H1 (cell line): ENCODE measurements around the gene ARHGAP24. TPM values are rescaled to one million over a fixed set of nuclear protein-coding genes. Genes with fewer than 3 reads are reported as not detected.

Experiments used
- CTCF ChIA-PET: fragments of 300-600 bp; sonication (Branson Sonifier 250); formaldehyde crosslinking; loops from one replicate; lab custom pipeline; 2021; ENCODE audit not compliant: partially characterized antibody; lab: Charles Lee
- POLR2A ChIA-PET: fragments of 300-600 bp; sonication (Branson Sonifier 250); formaldehyde crosslinking; loops from one replicate; lab custom pipeline; 2021; ENCODE audit warnings: inconsistent platforms; ENCODE audit not compliant: partially characterized antibody; lab: Charles Lee
- DNase-seq, 2 experiments: peaks; one replicate each; pipeline versions ENCODE4 v3.0.0 to v3.0.0-alpha.2; 2010 to 2022; ENCODE audit warnings: low spot score in 2 of 2, low read depth in 1 of 2, mixed read lengths in 1 of 2
- FAIRE-seq: peaks from 2 replicates; lab custom pipeline; 2011; peaks lifted over from hg19 to GRCh38; lab: Jason Lieb, UNC
- H2AFZ ChIP-seq: 2 replicates; pipeline ENCODE4 v1.8.1; 2012; ENCODE audit warnings: low read length, inconsistent platforms
- H2AK5ac ChIP-seq: 2 replicates; pipeline ENCODE4 v1.6.1; 2013; ENCODE audit warnings: low read depth, low read length
- H2BK120ac ChIP-seq: replicated peaks from 2 replicates; pipeline ENCODE3; 2013; ENCODE audit warnings: low read depth, low read length, inconsistent platforms
- H2BK12ac ChIP-seq: 2 replicates; pipeline ENCODE4 v1.6.1; 2013; ENCODE audit warnings: low read depth, low read length
- H2BK15ac ChIP-seq: 2 replicates; pipeline ENCODE4 v1.6.1; 2013; ENCODE audit warnings: low read length
- H2BK20ac ChIP-seq: 2 replicates; pipeline ENCODE4 v1.6.1; 2013; ENCODE audit warnings: low read length
- H2BK5ac ChIP-seq: 2 replicates; pipeline ENCODE4 v1.6.1; 2013; ENCODE audit warnings: low read depth, low read length
- H3K14ac ChIP-seq: 2 replicates; pipeline ENCODE4 v1.6.1; 2013; ENCODE audit warnings: inconsistent platforms; ENCODE audit not compliant: insufficient read length
- H3K18ac ChIP-seq: 2 replicates; pipeline ENCODE4 v1.6.1; 2013; ENCODE audit warnings: low read length; ENCODE audit errors: extremely low read depth
- H3K23ac ChIP-seq: 2 replicates; pipeline ENCODE4 v1.6.1; 2013; ENCODE audit warnings: inconsistent platforms; ENCODE audit not compliant: insufficient read length
- H3K23me2 ChIP-seq: 2 replicates; pipeline ENCODE4 v1.6.1; 2013; ENCODE audit warnings: low read depth, low read length
- H3K27ac ChIP-seq: 2 replicates; pipeline ENCODE4 v1.6.1; 2011; ENCODE audit warnings: low read depth, low read length, inconsistent platforms
- H3K27me3 ChIP-seq, 4 experiments: replicated peaks in 1 of 4; 1 replicate in 1 of 4; 2 replicates in 3 of 4; pipeline versions ENCODE4 v1.6.1 to v1.8.1; 2011 to 2013; ENCODE audit warnings: low read length in 3 of 4, mild to moderate bottlenecking in 3 of 4, inconsistent platforms in 2 of 4, mixed read lengths in 2 of 4, moderate library complexity in 1 of 4; ENCODE audit not compliant: control insufficient read depth in 3 of 4, insufficient read depth in 3 of 4; ENCODE audit errors: extremely low read depth in 1 of 4
- H3K36me3 ChIP-seq, 4 experiments: 2 replicates each; pipeline versions ENCODE4 v1.6.1 to v1.8.1; 2011 to 2013; ENCODE audit warnings: mild to moderate bottlenecking in 4 of 4, low read length in 3 of 4, moderate library complexity in 2 of 4, control low read depth in 1 of 4, inconsistent platforms in 1 of 4; ENCODE audit not compliant: insufficient read depth in 4 of 4, control insufficient read depth in 2 of 4
- H3K4ac ChIP-seq: replicated peaks from 2 replicates; pipeline ENCODE3; 2013; ENCODE audit warnings: low read length, low read depth, mixed read lengths, inconsistent platforms; ENCODE audit not compliant: insufficient read length
- H3K4me1 ChIP-seq, 4 experiments: replicated peaks in 1 of 4; 1 replicate in 1 of 4; 2 replicates in 3 of 4; pipeline versions ENCODE4 v1.6.1 to v1.8.1; 2011 to 2013; ENCODE audit warnings: low read length in 3 of 4, inconsistent platforms in 2 of 4, mixed read lengths in 1 of 4; ENCODE audit not compliant: insufficient read depth in 4 of 4, control insufficient read depth in 3 of 4
- H3K4me2 ChIP-seq, 2 experiments: 2 replicates each; pipeline versions ENCODE4 v1.6.1 to v1.8.1; 2011 to 2013; ENCODE audit warnings: low read depth in 2 of 2, low read length in 2 of 2, control low read depth in 1 of 2, inconsistent platforms in 1 of 2, mild to moderate bottlenecking in 1 of 2; ENCODE audit not compliant: insufficient read depth in 1 of 2
- H3K4me3 ChIP-seq, 4 experiments: fragments of 200-600, 300-600 bp in 1 of 4; sonication (generic), shearing (Covaris generic), sonication (Bioruptor Twin) in 1 of 4; 2 replicates each; pipeline versions ENCODE4 v1.5.1 to v1.8.1; 2011 to 2016; ENCODE audit warnings: low read length in 4 of 4, low read depth in 3 of 4, control low read depth in 2 of 4, inconsistent platforms in 2 of 4, mild to moderate bottlenecking in 2 of 4, mixed read lengths in 1 of 4, moderate library complexity in 1 of 4; ENCODE audit not compliant: insufficient read depth in 2 of 4; ENCODE audit errors: extremely low read depth in 1 of 4
- H3K56ac ChIP-seq: replicated peaks from 2 replicates; pipeline ENCODE3; 2013; ENCODE audit warnings: low read depth, mild to moderate bottlenecking, mixed read lengths, low read length, inconsistent platforms; ENCODE audit not compliant: insufficient read length
- H3K79me1 ChIP-seq: 2 replicates; pipeline ENCODE4 v1.6.1; 2013; ENCODE audit warnings: low read depth, low read length, control low read depth
- H3K79me2 ChIP-seq, 2 experiments: 2 replicates each; pipeline versions ENCODE4 v1.6.1 to v1.8.1; 2012 to 2013; ENCODE audit warnings: low read length in 2 of 2, mild to moderate bottlenecking in 2 of 2, inconsistent platforms in 1 of 2; ENCODE audit not compliant: insufficient read depth in 2 of 2, control insufficient read depth in 1 of 2
- H3K9ac ChIP-seq, 4 experiments: replicated peaks in 1 of 4; 1 replicate in 1 of 4; 2 replicates in 3 of 4; pipeline versions ENCODE4 v1.6.1 to v1.8.1; 2011 to 2013; ENCODE audit warnings: low read depth in 3 of 4, low read length in 3 of 4, control low read depth in 2 of 4, mild to moderate bottlenecking in 2 of 4, moderate library complexity in 2 of 4, inconsistent platforms in 1 of 4; ENCODE audit errors: extremely low read depth in 1 of 4
- H3K9me3 ChIP-seq, 2 experiments: 2 replicates each; pipeline versions ENCODE4 v1.6.1 to v1.8.1; 2012 to 2013; ENCODE audit warnings: mild to moderate bottlenecking in 2 of 2, moderate library complexity in 2 of 2, control low read depth in 1 of 2, inconsistent platforms in 1 of 2, low read depth in 1 of 2, low read length in 1 of 2, mixed read lengths in 1 of 2; ENCODE audit not compliant: insufficient read depth in 2 of 2
- H4K20me1 ChIP-seq, 2 experiments: replicated peaks in 1 of 2; 2 replicates each; pipeline versions ENCODE3 to v1.8.1; 2011 to 2013; ENCODE audit warnings: inconsistent platforms in 2 of 2, low read length in 2 of 2, mild to moderate bottlenecking in 1 of 2; ENCODE audit not compliant: insufficient read depth in 2 of 2, control insufficient read depth in 1 of 2
- H4K5ac ChIP-seq: 2 replicates; pipeline ENCODE4 v1.6.1; 2013; ENCODE audit warnings: low read length, low read depth, mixed read lengths, inconsistent platforms; ENCODE audit not compliant: insufficient read length
- H4K8ac ChIP-seq: 2 replicates; pipeline ENCODE4 v1.8.0; 2013; ENCODE audit warnings: mild to moderate bottlenecking, moderate library complexity, low read length, inconsistent platforms; ENCODE audit not compliant: insufficient read depth; ENCODE audit errors: extremely low read depth
- H4K91ac ChIP-seq: replicated peaks from 2 replicates; pipeline ENCODE3; 2013; ENCODE audit warnings: low read length, mixed read lengths, inconsistent platforms; ENCODE audit not compliant: insufficient read length
- PHF8 ChIP-seq: fragments of 200-600 bp; sonication (generic); conservative IDR thresholded peaks from 2 replicates; pipeline ENCODE4 v1.7.1; 2012; ENCODE audit warnings: low read depth, mild to moderate bottlenecking, inconsistent platforms, low read length, moderate library complexity
- SUZ12 ChIP-seq: fragments of 200-600 bp; sonication (generic); IDR thresholded peaks from 2 replicates; pipeline ENCODE4 v1.6.1; 2012; ENCODE audit warnings: mild to moderate bottlenecking, inconsistent platforms, low read length, moderate library complexity, mixed read lengths
- WGBS, 2 experiments: shearing (Covaris generic) in 1 of 2; methylation state at CpG; one replicate each; pipeline versions ENCODE4 v1.1.6 to v1.1.7; 2013 to 2015; ENCODE audit warnings: low lambda C conversion rate in 2 of 2, mixed read lengths in 2 of 2, inconsistent platforms in 1 of 2, low coverage in 1 of 2, missing lambda C conversion rate in 1 of 2; ENCODE audit not compliant: insufficient replicate concordance in 2 of 2, insufficient coverage in 1 of 2, insufficient read length in 1 of 2; ENCODE audit errors: extremely low coverage in 1 of 2, missing lambda C conversion rate in 1 of 2; 5-methylcytosine and 5-hydroxymethylcytosine counted together
- polyA plus RNA-seq, 7 experiments: library from polyadenylated mRNA; depleted of rRNA in 3 of 7; stranded (reverse) in 5 of 7; unstranded in 2 of 7; fragments of >200 nt in 5 of 7; fragments of 200-250 nt in 2 of 7; gene quantifications; 1 replicate in 5 of 7; 2 replicates in 1 of 7; 4 replicates in 1 of 7; pipeline versions ENCODE4 v1.2.1 to v1.2.3, GENCODE V29; 2011 to 2013; ENCODE audit warnings: missing spikeins in 2 of 7, mixed read lengths in 2 of 7
- total RNA-seq: library from RNA; stranded (reverse); fragmentation: NEBNext Ultra II Directional; extraction: Animal tissue kit (Norgen Biotek cat#: 25700); gene quantifications from 2 replicates; pipeline ENCODE4 v1.2.1, GENCODE V29; 2021

ARHGAP24 gene
- total and polyA plus RNA-seq, 2 of the 8 experiments (the other 6 are each of a cell fraction or from before 2014, with no cell fraction given) = 0.08 to 0.50 TPM

DNA sequence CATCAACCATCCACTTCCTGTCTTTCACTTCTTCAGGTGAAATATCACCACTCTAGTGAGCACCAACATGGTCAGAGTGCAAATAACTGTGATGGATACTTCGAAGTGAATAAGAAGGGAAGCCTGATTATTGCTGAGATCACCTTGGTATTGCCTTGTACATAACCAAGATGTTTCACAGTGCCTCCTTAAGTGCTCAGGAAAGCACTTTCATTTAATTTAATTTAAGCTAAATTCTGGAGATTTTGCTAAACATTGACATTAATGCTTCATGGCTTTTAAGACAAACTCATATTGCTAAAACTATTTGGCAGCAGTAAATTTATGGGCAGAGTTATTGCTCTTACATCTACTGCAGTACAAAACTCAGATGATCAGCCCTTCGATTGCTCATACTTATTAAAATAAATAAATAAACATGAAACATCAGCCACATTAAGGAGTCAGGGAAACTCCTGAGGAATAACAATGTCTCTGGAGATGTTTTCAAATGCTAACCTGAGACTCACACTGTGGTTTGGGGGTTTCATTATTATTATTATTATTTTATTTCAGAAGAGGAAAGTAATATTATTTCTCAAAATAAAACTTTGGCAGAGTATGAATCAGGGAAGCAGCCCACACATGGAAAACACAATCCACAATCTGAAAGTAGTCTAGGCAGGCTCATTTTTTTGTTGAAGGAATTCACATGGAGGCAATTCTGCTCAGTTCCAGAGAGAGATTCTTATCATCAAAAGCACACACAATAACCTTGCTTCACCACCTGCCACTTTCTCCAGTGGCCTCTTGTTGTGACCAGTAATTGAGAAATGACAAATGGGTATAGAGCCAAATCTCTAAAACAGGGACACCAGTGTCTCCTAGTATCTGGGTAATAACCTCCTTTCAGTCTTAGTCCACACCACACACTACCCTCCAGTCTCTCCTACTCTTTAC is 540.7 kb downstream of the ARHGAP24 start:
- FAIRE-seq (no peak), DNase-seq (no peak)
- Histone ChIP-seq H3K56ac (no peak overlapping the region), H3K23ac (no peak overlapping the region), H3K4me2 (no peak overlapping the region), H3K4ac (no peak overlapping the region), H3K79me1 (no peaks in the 10 kb centered on the region), H3K18ac (no peak overlapping the region), H3K9me3 (no peaks in the 10 kb centered on the region), H2AK5ac (no peak overlapping the region), H4K91ac (no peak overlapping the region), H3K79me2 (no peaks in the 10 kb centered on the region), H3K4me3 (no peak overlapping the region), H3K23me2 (no peaks in the 10 kb centered on the region), H3K36me3 (no peaks in the 10 kb centered on the region), H4K8ac (no peak overlapping the region), H2BK120ac (no peak overlapping the region), H3K14ac (no peak overlapping the region), H3K27ac (no peak overlapping the region), H3K4me1 (peaks cover 0 to 4% (median 2%) of the 10 kb centered on the region in 4 experiments; a peak in 2 of 7 replicates), H4K20me1 (no peaks in the 10 kb centered on the region), H2BK20ac (no peak overlapping the region), H3K27me3 (no peaks in the 10 kb centered on the region), H2BK5ac (no peak overlapping the region), H2BK12ac (no peak overlapping the region), H2BK15ac (no peak overlapping the region), H2AFZ (no peak overlapping the region), H4K5ac (no peak overlapping the region), H3K9ac (no peak overlapping the region)
- POLR2A ChIA-PET = interaction anchor here (1.1 kb wide), 1 partner anchor 7 kb away, joined by 3 read pairs; no protein-coding TSS in a partner anchor
- CTCF ChIA-PET = no interaction called here
- WGBS, 2 experiments = 85% methylated on average over 2 of the region's 2 CpGs; no CpG with 5 or more reads in 1 of the 2 experiments
- TF ChIP-seq SUZ12 (no peak), PHF8 (no peak)
